GM23248 (cell line): Measurements from ENCODE around the gene LTO1.

ENCODE experiments used
- EZH2 ChIP-seq: fragments of 200-600 bp; sonication (generic); IDR thresholded peaks from 2 replicates; pipeline ENCODE4 v1.6.1; 2018; ENCODE audit warnings: antibody characterized with exemption, mild to moderate bottlenecking; ENCODE audit not compliant: insufficient read depth, poor library complexity, severe bottlenecking
- EZH2phosphoT487 ChIP-seq: fragments of 200-600 bp; sonication (generic); IDR thresholded peaks from 2 replicates; pipeline ENCODE4 v1.6.1; 2018; ENCODE audit warnings: antibody characterized with exemption, moderate library complexity, mild to moderate bottlenecking, low read depth; ENCODE audit not compliant: insufficient read depth

GRCh38 chr11:69662021-69662698 lies 13.0 kb downstream of the LTO1 start:
- TF ChIP-seq EZH2 (no peak), EZH2phosphoT487 (no peak)
